ENCODE results near the gene SH2D3A.
A peak's percentile ranks its signal among the peaks of the same experiment; 100 is the strongest.

SH2D3A gene

DNA sequence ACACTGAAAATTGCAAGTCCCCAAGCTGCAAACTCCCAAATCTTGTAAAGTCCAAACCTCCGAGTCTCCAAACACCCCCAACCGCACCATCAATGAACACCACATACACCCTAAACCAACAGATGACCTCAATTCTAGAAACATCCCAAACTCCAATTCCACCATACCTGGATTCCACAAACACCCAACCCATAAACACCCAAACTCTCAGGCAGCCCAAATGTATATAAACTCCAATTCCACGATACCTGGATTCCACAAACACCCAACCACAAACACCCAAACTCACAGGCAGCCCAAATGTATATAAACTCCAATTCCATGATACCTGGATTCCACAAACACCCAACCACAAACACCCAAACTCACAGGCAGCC is 47.3 kb downstream of the SH2D3A start:
- no peak for DNase-seq (ENCODE audit: low spot score)
- in situ Hi-C loops (cut with MboI; ENCODE audit: low sequenced_read_pairs, unreplicated experiment), result no loop called here
- no peak for TF ChIP-seq CTCF (IDR thresholded peaks at IDR 0.05; ENCODE audit: borderline replicate concordance, control extremely low read depth, extremely low read depth, insufficient read depth, missing control alignments)

- in situ Hi-C loops (cut with MboI; ENCODE audit: low sequenced_read_pairs, unreplicated experiment), result no loop called here
- no peak for DNase-seq (ENCODE audit: low spot score)
- no peak for TF ChIP-seq CTCF (IDR thresholded peaks at IDR 0.05; ENCODE audit: borderline replicate concordance, control extremely low read depth, extremely low read depth, insufficient read depth, missing control alignments)
Measured at GRCh38 chr19:6719540-6719861, 47.7 kb downstream of the SH2D3A start.

GRCh38 chr19:6718741-6719539 is 48.3 kb downstream of the SH2D3A start:
- DNase-seq (ENCODE audit: low spot score), result peak; percentile 71
- in situ Hi-C loops (cut with MboI; ENCODE audit: low sequenced_read_pairs, unreplicated experiment), result no loop called here
- no peak for TF ChIP-seq CTCF (IDR thresholded peaks at IDR 0.05; ENCODE audit: borderline replicate concordance, control extremely low read depth, extremely low read depth, insufficient read depth, missing control alignments)

DNA sequence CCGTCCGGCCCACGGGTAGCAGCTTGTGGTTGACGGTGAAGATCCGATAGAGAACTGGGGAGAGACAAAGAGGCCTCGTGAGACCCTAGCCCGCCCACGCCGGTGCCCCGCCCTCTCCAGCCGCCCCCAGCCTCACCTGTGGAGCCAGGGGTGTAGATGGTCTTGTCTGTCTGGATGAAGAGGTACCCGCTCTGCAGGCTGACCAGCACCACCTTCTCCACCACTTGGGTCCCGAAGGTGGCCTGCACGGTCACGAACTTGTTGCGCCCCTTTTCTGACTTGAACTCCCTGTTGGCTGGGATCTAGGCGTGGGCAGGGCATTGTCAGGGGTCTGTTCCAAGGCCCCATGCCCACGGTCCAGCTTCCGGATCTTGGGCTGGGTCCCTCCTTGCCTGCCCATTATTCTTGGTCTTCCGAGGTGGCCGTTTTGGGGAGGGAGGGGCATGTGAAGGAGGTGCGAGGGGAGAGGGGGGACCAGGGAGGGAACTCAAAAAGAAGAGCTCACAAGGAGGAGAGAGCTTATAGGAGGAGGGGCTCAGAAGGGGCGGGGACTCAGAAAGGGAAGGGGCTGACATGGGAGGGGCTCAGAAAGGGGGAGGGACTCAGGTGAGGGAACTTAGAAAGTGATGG is 49.0 kb downstream of the SH2D3A start:
- in situ Hi-C loops (cut with MboI; ENCODE audit: low sequenced_read_pairs, unreplicated experiment), result no loop called here
- TF ChIP-seq CTCF (IDR thresholded peaks at IDR 0.05; ENCODE audit: borderline replicate concordance, control extremely low read depth, extremely low read depth, insufficient read depth, missing control alignments), result no peak
- DNase-seq (ENCODE audit: low spot score), result no peak

- in situ Hi-C loops (cut with MboI; ENCODE audit: low sequenced_read_pairs, unreplicated experiment), result no loop called here
- no peak for TF ChIP-seq CTCF (IDR thresholded peaks at IDR 0.05; ENCODE audit: borderline replicate concordance, control extremely low read depth, extremely low read depth, insufficient read depth, missing control alignments)
Measured at GRCh38 chr19:6717441-6717971, 49.7 kb downstream of the SH2D3A start.

GRCh38 chr19:6717036-6717435 is 50.2 kb downstream of the SH2D3A start:
- no peak for TF ChIP-seq CTCF (IDR thresholded peaks at IDR 0.05; ENCODE audit: borderline replicate concordance, control extremely low read depth, extremely low read depth, insufficient read depth, missing control alignments)
- no peak for DNase-seq (ENCODE audit: low spot score)
- in situ Hi-C loops (cut with MboI; ENCODE audit: low sequenced_read_pairs, unreplicated experiment), result no loop called here

More at GRCh38 chr19:6717441-6717971, 49.7 kb downstream of the SH2D3A start:
- no peak for DNase-seq (ENCODE audit: low spot score)
